GM19099 (cell line): ENCODE results near the gene SCP2D1.

Source experiments
- POLR2A ChIP-seq: IDR thresholded peaks from 3 replicates; pipeline ENCODE4 v1.6.1; 2011; ENCODE audit warnings: low read depth; ENCODE audit not compliant: insufficient read length; ENCODE audit errors: extremely low read depth

The SCP2D1 gene

GRCh38 chr20:18801516-18801915 lies 12.1 kb upstream of the SCP2D1 start:
- no peak for TF ChIP-seq POLR2A

DNA sequence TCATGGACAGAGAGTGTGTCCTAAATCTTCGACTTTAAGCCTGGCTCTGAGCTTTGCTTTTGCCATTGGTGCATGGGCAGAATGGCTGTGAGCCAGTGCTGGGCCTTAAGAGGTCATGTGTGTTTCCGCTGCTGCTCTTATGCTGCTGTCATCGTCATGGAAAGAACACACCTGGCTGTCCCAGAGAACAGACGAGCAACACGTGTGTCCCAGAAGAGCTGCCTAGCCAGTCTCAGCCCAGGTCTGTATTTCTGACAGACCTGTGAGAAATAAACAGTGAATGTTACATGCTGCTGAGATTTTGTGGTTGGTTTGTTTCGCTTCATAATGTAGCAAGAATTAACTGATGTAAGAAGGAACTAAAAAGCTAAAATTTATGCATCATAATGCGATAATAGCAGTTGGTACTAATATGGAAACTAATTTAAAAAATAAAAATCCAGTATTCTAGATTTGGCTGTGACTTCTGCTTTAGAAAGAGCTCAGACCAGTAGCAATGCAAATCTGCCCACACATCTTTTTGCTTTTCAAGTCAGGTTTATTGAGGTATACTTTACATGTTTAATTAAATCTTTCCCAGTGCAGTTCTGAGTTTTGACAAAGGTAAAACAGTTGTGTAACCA lies 11.5 kb upstream of the SCP2D1 start:
- no peak for TF ChIP-seq POLR2A

DNA sequence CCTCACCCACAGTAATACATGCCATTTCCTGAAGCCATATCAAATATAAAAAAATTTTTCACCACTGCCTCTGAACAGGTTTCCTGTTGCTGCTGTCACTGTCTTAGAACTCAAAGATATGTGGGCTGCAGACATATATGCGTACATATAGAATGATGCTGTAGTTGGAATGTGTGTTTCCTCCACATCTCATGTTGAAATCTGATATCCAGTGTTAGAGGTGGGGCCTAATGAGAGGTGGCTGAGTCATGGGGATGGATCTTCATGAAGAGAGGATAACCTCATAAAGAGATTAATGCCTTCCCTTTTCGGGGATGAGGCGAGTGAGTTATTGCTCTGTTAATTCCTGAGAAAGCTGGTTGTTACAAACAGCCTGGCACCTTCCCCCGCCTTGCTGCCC lies 7.7 kb upstream of the SCP2D1 start:
- no peak for TF ChIP-seq POLR2A

DNA sequence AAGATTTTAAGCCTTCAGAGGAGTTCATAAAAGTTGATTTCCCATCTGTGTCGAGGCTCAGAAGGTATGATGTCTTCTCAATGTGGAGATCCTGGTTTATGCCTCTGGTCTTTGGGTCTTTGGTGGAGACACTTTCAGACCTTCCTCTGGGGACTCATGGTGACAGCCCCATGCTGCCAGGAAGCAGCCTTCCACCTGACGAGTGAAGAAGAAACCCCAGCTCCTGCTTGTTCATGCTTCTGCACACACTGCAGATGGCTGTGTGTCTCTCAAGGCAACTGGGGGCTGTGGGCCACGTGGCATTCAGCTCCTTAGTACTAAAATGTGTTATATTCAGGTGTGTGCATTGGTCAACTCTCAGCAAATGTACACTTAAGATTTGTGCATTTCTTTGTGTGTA lies 4.9 kb upstream of the SCP2D1 start:
- no peak for TF ChIP-seq POLR2A

DNA sequence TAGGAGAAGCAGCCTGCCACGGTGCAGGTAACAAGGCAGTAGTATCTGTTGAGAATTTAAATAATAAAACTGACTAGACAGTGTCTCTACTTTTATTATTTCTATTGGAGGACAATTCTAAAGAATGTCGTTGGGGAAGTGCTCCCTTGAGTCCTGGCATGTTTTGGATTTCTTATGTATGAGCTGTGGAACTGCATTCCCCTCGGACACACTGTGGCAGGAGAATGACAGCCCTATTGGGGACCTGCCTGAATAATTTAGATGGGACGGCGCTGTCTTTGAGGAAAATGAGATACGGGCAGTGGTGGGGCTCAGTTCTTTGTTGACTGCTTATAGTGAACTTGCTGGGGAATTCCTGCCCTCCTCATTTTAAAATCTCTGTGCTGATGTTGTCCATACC lies 2.4 kb upstream of the SCP2D1 start:
- TF ChIP-seq POLR2A: no peak

DNA sequence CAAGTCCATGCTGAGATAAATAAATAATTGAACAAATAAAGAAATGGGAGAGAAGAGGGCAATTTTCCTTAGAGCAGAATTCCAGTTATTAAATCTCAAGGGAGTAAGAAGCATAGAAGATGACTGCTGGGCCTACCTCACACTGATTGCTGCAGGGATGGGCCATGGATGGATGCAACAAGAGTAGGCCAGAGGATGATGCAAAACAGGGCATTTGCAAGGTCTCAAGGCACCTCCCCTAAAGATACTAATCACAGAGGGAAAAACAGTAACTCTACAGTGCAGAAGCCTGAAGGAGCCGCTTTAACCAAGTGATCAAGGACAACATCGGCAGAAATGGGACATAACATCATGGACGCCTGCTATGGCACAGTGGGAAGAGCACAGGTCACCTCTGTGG lies 1.7 kb upstream of the SCP2D1 start:
- no peak for TF ChIP-seq POLR2A

GRCh38 chr20:18815194-18815942 lies 1.8 kb downstream of the SCP2D1 start:
- no peak for TF ChIP-seq POLR2A

DNA sequence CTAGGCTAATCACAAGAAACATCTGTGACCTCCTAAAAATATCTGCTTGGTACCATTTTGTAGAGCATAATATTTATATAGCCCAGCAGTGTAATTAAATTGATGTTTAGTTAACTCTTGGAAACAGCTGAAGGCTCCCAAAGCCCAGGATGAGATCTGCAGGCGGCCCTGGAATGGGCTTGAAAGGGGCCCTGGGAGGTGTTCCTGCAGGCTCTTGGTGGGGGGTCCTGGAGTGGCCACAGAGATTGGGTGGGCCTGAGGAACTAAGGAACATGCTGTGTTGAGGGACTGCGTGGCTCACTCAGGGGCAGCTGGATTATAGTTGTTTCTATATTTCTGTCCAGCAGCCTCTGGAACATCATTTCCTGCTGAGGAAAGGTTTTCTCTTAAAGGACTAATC lies 9.2 kb downstream of the SCP2D1 start:
- TF ChIP-seq POLR2A: no peak

GRCh38 chr20:18831830-18832499 lies 18.4 kb downstream of the SCP2D1 start:
- TF ChIP-seq POLR2A: no peak

DNA sequence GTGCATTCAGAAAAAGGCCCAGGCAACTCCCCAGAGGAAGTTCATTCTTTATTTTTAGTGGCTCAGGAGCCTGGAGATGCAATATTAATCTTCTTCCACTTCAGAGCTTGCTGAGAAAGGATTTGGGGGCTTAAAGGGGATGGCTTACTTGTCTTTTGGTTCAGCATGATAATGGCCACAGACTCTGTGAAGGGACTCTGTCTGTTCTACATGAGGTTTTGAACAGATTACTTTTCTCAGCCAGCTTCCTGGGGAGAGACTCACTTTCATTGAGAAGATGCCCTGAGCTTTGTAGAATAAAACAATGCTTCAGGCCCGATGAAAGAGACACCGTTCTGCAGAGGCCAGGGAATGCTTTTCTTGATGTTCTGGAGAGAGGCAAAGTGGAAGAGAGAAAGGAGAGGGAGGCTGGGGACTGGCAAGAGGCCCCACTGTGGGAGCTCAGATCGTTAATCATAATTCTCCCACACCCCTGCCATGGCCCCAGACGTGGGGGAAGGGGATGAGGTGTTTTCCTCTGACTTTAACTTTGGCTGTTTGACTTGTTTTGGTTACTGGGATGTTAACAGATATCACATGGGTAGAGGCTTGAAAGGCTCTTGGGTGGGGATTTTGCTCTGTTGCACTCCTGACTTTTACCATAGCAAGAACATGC lies 19.1 kb downstream of the SCP2D1 start:
- TF ChIP-seq POLR2A: no peak

- no peak for TF ChIP-seq POLR2A
Measured at GRCh38 chr20:18835466-18836256, 22.1 kb downstream of the SCP2D1 start.

- TF ChIP-seq POLR2A: no peak
Measured at GRCh38 chr20:18837718-18838117, 24.1 kb downstream of the SCP2D1 start.

- no peak for TF ChIP-seq POLR2A
Measured at GRCh38 chr20:18839507-18840247, 26.1 kb downstream of the SCP2D1 start.

DNA sequence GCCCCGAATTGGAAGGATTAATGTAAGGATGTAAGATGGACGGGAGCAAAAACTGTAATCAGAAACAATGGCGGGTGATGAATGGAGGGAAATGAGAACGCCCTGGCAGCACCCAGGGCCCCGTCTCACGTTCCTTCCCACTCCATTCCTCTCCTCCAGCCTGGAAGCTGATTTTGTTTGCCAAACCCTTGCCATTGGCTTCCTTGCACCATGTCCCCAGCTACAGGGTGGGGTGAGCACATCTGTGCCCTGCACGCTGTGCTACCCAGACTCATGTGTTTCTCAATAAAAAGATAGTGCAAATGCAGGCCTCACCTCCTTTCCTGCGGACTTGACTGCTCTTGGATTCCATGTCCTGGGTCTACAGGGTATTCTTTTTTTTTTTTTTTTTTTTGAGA lies 26.7 kb downstream of the SCP2D1 start:
- no peak for TF ChIP-seq POLR2A
